ENCODE results near the gene DPEP1. TPM values are rescaled to one million over a fixed set of nuclear protein-coding genes. Genes with fewer than 3 reads are reported as not detected.

The DPEP1 gene
- total RNA-seq, 1 experiment from 2014 or later = 1.1 TPM

- Histone ChIP-seq H3K4me1 (ENCODE audit: control insufficient read depth in 1 of 2, insufficient read depth in 2 of 2, low read length in 2 of 2) (peaks cover 15 to 28% of the 10 kb centered on the region in 2 experiments), H3K36me3 (ENCODE audit: control insufficient read depth in 1 of 2, insufficient read depth in 2 of 2, low read length in 2 of 2) (no peaks in the 10 kb centered on the region), H3K9me2 (ENCODE audit: insufficient read depth) (no peaks in the 10 kb centered on the region), H3K9me3 (ENCODE audit: control insufficient read depth in 1 of 2, insufficient read depth in 1 of 2, low read depth in 1 of 2, low read length in 2 of 2) (no peaks in the 10 kb centered on the region), H3K9ac (ENCODE audit: low read length) (no peak overlapping the region), H3K27me3 (ENCODE audit: insufficient read depth, low read length) (peaks cover 17% of the 10 kb centered on the region), H3K4me3 (replicated peaks in 1 of 2; ENCODE audit: low read depth in 1 of 2, low read length in 2 of 2) (no peak overlapping the region), H2AFZ (ENCODE audit: low read depth, low read length, poor library complexity, severe bottlenecking) (no peak overlapping the region), H3K4me2 (ENCODE audit: low read length) (no peak overlapping the region), H3K27ac (ENCODE audit: low read depth, low read length) (no peak overlapping the region; the same call in 1 of the 2 replicates), H4K20me1 (ENCODE audit: insufficient read depth) (no peaks in the 10 kb centered on the region), H3K79me2 (ENCODE audit: insufficient read depth, low read length) (no peaks in the 10 kb centered on the region)
- intact Hi-C loops (cut with micrococcal nuclease) = no loop called here
- RAD21 ChIA-PET (ENCODE audit: low non-redundant PET in 1 of 2, low total read pairs in 2 of 2, uncharacterized antibody in 2 of 2, unreplicated experiment in 2 of 2) = no interaction called here
- POLR2A ChIA-PET = no interaction called here
- CTCF ChIA-PET = no interaction called here
- no peak for DNase-seq (ENCODE audit: low read depth, low spot score)
- no TSS peak for BruUV-seq (replicated peaks)
- no peak for TF ChIP-seq SP1 (IDR thresholded peaks at IDR 0.05; ENCODE audit: low read depth)
- no peak for TF ChIP-seq POLR2A (IDR thresholded peaks at IDR 0.05; ENCODE audit: borderline replicate concordance, extremely low read depth, insufficient read depth, insufficient read length)
- TF ChIP-seq SRF (IDR thresholded peaks at IDR 0.05; ENCODE audit: low read depth) = no peak
- TF ChIP-seq ATF3 (IDR thresholded peaks at IDR 0.05) = no peak
- no peak for TF ChIP-seq ZNF274 (IDR thresholded peaks at IDR 0.05; ENCODE audit: low read depth, low read length)
- no peak for TF ChIP-seq ELF1 (IDR thresholded peaks at IDR 0.05; ENCODE audit: borderline replicate concordance, low read depth)
- no peak for TF ChIP-seq YY1 (IDR thresholded peaks at IDR 0.05; ENCODE audit: extremely low read depth, insufficient replicate concordance, low read depth, low read length)
- no peak for TF ChIP-seq TCF7L2 (IDR thresholded peaks at IDR 0.05; ENCODE audit: borderline replicate concordance, extremely low read depth, insufficient read depth, insufficient read length)
- ATAC-seq = no peak
Measured at GRCh38 chr16:89636663-89637062, 23.2 kb downstream of the DPEP1 start.

GRCh38 chr16:89637379-89637778 lies 23.9 kb downstream of the DPEP1 start:
- ATAC-seq = no peak

More at GRCh38 chr16:89637379-89637778, 23.9 kb downstream of the DPEP1 start:
- Histone ChIP-seq H4K20me1 (ENCODE audit: insufficient read depth) (no peaks in the 10 kb centered on the region), H3K4me2 (ENCODE audit: low read length) (no peak overlapping the region), H3K27me3 (ENCODE audit: insufficient read depth, low read length) (peaks cover 17% of the 10 kb centered on the region), H2AFZ (ENCODE audit: low read depth, low read length, poor library complexity, severe bottlenecking) (no peak overlapping the region), H3K27ac (ENCODE audit: low read depth, low read length) (no peak overlapping the region), H3K9ac (ENCODE audit: low read length) (no peak overlapping the region), H3K4me1 (ENCODE audit: control insufficient read depth in 1 of 2, insufficient read depth in 2 of 2, low read length in 2 of 2) (peaks cover 17 to 28% of the 10 kb centered on the region in 2 experiments), H3K36me3 (ENCODE audit: control insufficient read depth in 1 of 2, insufficient read depth in 2 of 2, low read length in 2 of 2) (no peaks in the 10 kb centered on the region), H3K9me2 (ENCODE audit: insufficient read depth) (no peaks in the 10 kb centered on the region), H3K9me3 (ENCODE audit: control insufficient read depth in 1 of 2, insufficient read depth in 1 of 2, low read depth in 1 of 2, low read length in 2 of 2) (no peaks in the 10 kb centered on the region), H3K4me3 (replicated peaks in 1 of 2; ENCODE audit: low read depth in 1 of 2, low read length in 2 of 2) (no peak overlapping the region), H3K79me2 (ENCODE audit: insufficient read depth, low read length) (no peaks in the 10 kb centered on the region)
- ChIA-PET RAD21 (ENCODE audit: low non-redundant PET in 1 of 2, low total read pairs in 2 of 2, uncharacterized antibody in 2 of 2, unreplicated experiment in 2 of 2) (interaction anchor here in 1 of 2 experiments (1.0 kb wide), 1 partner anchor 38 kb away, joined by 3 read pairs; no protein-coding TSS in a partner anchor), CTCF (no interaction called here), POLR2A (no interaction called here)
- BruUV-seq (replicated peaks) = no TSS peak
- intact Hi-C loops (cut with micrococcal nuclease) = no loop called here
- TF ChIP-seq EZH2 (IDR thresholded peaks at IDR 0.05) (no peak), YY1 (IDR thresholded peaks at IDR 0.05; ENCODE audit: extremely low read depth, insufficient replicate concordance, low read depth, low read length) (no peak), ATF3 (IDR thresholded peaks at IDR 0.05) (no peak), CBX3 (IDR thresholded peaks at IDR 0.05; ENCODE audit: low read depth) (no peak), MAX (IDR thresholded peaks at IDR 0.05) (no peak), SP1 (IDR thresholded peaks at IDR 0.05; ENCODE audit: low read depth) (no peak), EZH2phosphoT487 (IDR thresholded peaks at IDR 0.05; ENCODE audit: borderline replicate concordance) (no peak), TCF7L2 (IDR thresholded peaks at IDR 0.05; ENCODE audit: borderline replicate concordance, extremely low read depth, insufficient read depth, insufficient read length) (no peak), RAD21 (IDR thresholded peaks at IDR 0.05; ENCODE audit: low read depth) (no peak), POLR2A (IDR thresholded peaks at IDR 0.05; ENCODE audit: borderline replicate concordance, extremely low read depth, insufficient read depth, insufficient read length) (no peak), ELF1 (IDR thresholded peaks at IDR 0.05; ENCODE audit: borderline replicate concordance, low read depth) (no peak)
- DNase-seq (ENCODE audit: low read depth, low spot score) = no peak
